PFSK-1 (cell line): ENCODE results near the gene PRND.

Experiments used
- FOXP2 ChIP-seq: optimal IDR thresholded peaks from 2 replicates; pipeline ENCODE3; 2011; ENCODE audit warnings: borderline replicate concordance, control low read depth, inconsistent platforms; ENCODE audit not compliant: insufficient read depth; ENCODE audit errors: extremely low read length, extremely low read depth
- POLR2AphosphoS5 ChIP-seq: IDR thresholded peaks from 2 replicates; pipeline ENCODE4 v1.6.1; 2012; ENCODE audit warnings: low read depth, mild to moderate bottlenecking, control low read depth, low read length, moderate library complexity
- REST ChIP-seq, 2 experiments: IDR thresholded peaks; 2 replicates each; pipeline versions ENCODE4 v1.6.1 to v1.8.0; 2011 to 2012; ENCODE audit warnings: low read depth in 2 of 2, low read length in 2 of 2, control low read depth in 1 of 2, inconsistent platforms in 1 of 2, mild to moderate bottlenecking in 1 of 2, moderate library complexity in 1 of 2; ENCODE audit not compliant: insufficient read depth in 1 of 2
- SIN3A ChIP-seq: IDR thresholded peaks from 2 replicates; pipeline ENCODE4 v1.6.1; 2012; ENCODE audit warnings: mild to moderate bottlenecking, low read length, moderate library complexity, borderline replicate concordance; ENCODE audit not compliant: insufficient read depth
- TAF1 ChIP-seq: IDR thresholded peaks from 2 replicates; pipeline ENCODE4 v1.6.1; 2012; ENCODE audit warnings: low read length, control low read depth, borderline replicate concordance; ENCODE audit not compliant: insufficient read depth

Gene PRND

GRCh38 chr20:4685923-4686221, 35.8 kb upstream of the PRND start:
- TF ChIP-seq REST (IDR thresholded peaks at IDR 0.05; ENCODE audit: insufficient read depth in 1 of 2, low read depth in 2 of 2, low read length in 2 of 2) (no peak), TAF1 (no peak), FOXP2 (no peak), POLR2AphosphoS5 (no peak), SIN3A (no peak)

GRCh38 chr20:4688305-4688704, 33.4 kb upstream of the PRND start:
- TF ChIP-seq TAF1: no peak
- TF ChIP-seq REST (IDR thresholded peaks at IDR 0.05; ENCODE audit: insufficient read depth in 1 of 2, low read depth in 2 of 2, low read length in 2 of 2): no peak
- TF ChIP-seq SIN3A: no peak
- TF ChIP-seq POLR2AphosphoS5: no peak

GRCh38 chr20:4689220-4689619, 32.5 kb upstream of the PRND start:
- TF ChIP-seq POLR2AphosphoS5: no peak
- TF ChIP-seq FOXP2: no peak
- TF ChIP-seq SIN3A: no peak
- no peak for TF ChIP-seq REST (IDR thresholded peaks at IDR 0.05; ENCODE audit: insufficient read depth in 1 of 2, low read depth in 2 of 2, low read length in 2 of 2)
- no peak for TF ChIP-seq TAF1

GRCh38 chr20:4691753-4692152, 30.0 kb upstream of the PRND start:
- TF ChIP-seq SIN3A (no peak), TAF1 (no peak), REST (IDR thresholded peaks at IDR 0.05; ENCODE audit: insufficient read depth in 1 of 2, low read depth in 2 of 2, low read length in 2 of 2) (no peak), FOXP2 (no peak), POLR2AphosphoS5 (no peak)

GRCh38 chr20:4694076-4694475, 27.6 kb upstream of the PRND start:
- TF ChIP-seq SIN3A (no peak), TAF1 (no peak), POLR2AphosphoS5 (no peak), REST (IDR thresholded peaks at IDR 0.05; ENCODE audit: insufficient read depth in 1 of 2, low read depth in 2 of 2, low read length in 2 of 2) (no peak), FOXP2 (no peak)
